HEK293 (cell line): ENCODE measurements around the gene GPR63.

Source experiments
- CTCF ChIP-seq: fragments of 450-650 bp; formaldehyde crosslinking; IDR thresholded peaks from 2 replicates; pipeline ENCODE4 v1.5.1; 2016; ENCODE audit warnings: missing biosample characterization, missing genetic modification characterization
- GLI4 ChIP-seq: fragments of 450-650 bp; formaldehyde crosslinking; IDR thresholded peaks from 2 replicates; pipeline ENCODE4 v1.5.1; 2016; ENCODE audit warnings: missing biosample characterization, missing genetic modification characterization
- KLF9 ChIP-seq: fragments of 450-650 bp; formaldehyde crosslinking; IDR thresholded peaks from 2 replicates; pipeline ENCODE4 v1.5.1; 2016; ENCODE audit warnings: missing biosample characterization, missing genetic modification characterization, low read depth
- REST ChIP-seq: fragments of 450-650 bp; formaldehyde crosslinking; IDR thresholded peaks from 2 replicates; pipeline ENCODE4 v1.5.1; 2016; ENCODE audit warnings: missing biosample characterization, missing genetic modification characterization
- ZBTB10 ChIP-seq: fragments of 450-650 bp; formaldehyde crosslinking; IDR thresholded peaks from 2 replicates; pipeline ENCODE4 v1.5.1; 2016; ENCODE audit warnings: missing biosample characterization, missing genetic modification characterization
- ZBTB6 ChIP-seq: fragments of 450-650 bp; formaldehyde crosslinking; IDR thresholded peaks from 2 replicates; pipeline ENCODE4 v1.5.1; 2017; ENCODE audit warnings: missing biosample characterization, missing genetic modification characterization
- ZNF791 ChIP-seq: fragments of 450-650 bp; formaldehyde crosslinking; IDR thresholded peaks from 2 replicates; pipeline ENCODE4 v1.5.1; 2016; ENCODE audit warnings: missing biosample characterization, missing genetic modification characterization

- TF ChIP-seq CTCF (tag by site-specific recombination), result no peak
- TF ChIP-seq GLI4, result no peak
- no peak for TF ChIP-seq ZBTB6 (tag by site-specific recombination)
- no peak for TF ChIP-seq ZBTB10
- no peak for TF ChIP-seq REST (tag by site-specific recombination)
- no peak for TF ChIP-seq KLF9 (tag by site-specific recombination)
- TF ChIP-seq ZNF791 (tag by site-specific recombination), result no peak
These were observed 27.8 kb upstream of the GPR63 start for GRCh38 chr6:96865055-96865405.
